K562 (cell line): ENCODE measurements around the gene RAI14. TPM values are rescaled to one million over a fixed set of nuclear protein-coding genes. Genes with fewer than 3 reads are reported as not detected.

Experiments
- BCL6 ChIP-seq: fragments of 250-450 bp; sonication (Bioruptor Pico); IDR thresholded peaks from 2 replicates; pipeline ENCODE4 v1.4.0; 2020
- CAMTA2 ChIP-seq: fragments of 250-450 bp; sonication (Bioruptor Pico); conservative IDR thresholded peaks from 2 replicates; pipeline ENCODE4 v1.5.1; 2022
- CBX3 ChIP-seq, 2 experiments: IDR thresholded peaks; 1 replicate in 1 of 2; 2 replicates in 1 of 2; pipeline ENCODE4 v1.6.1; 2012; ENCODE audit warnings: inconsistent platforms in 2 of 2, low read length in 2 of 2, borderline replicate concordance in 1 of 2, control low read depth in 1 of 2
- CUX1 ChIP-seq: fragments of 200-800 bp; sonication (Bioruptor generic); IDR thresholded peaks from 2 replicates; pipeline ENCODE4 v1.6.1; 2016; ENCODE audit warnings: missing genetic modification characterization, missing compliant biosample characterization
- MYBL2 ChIP-seq, 2 experiments: fragments of 450-650 bp in 1 of 2; sonication (generic) in 1 of 2; formaldehyde crosslinking in 1 of 2; IDR thresholded peaks; 2 replicates each; pipeline versions ENCODE4 v1.6.1 to v1.8.1; 2017 to 2022; ENCODE audit warnings: borderline replicate concordance in 1 of 2, inconsistent platforms in 1 of 2, low read depth in 1 of 2, mild to moderate bottlenecking in 1 of 2, missing genetic modification reagents in 1 of 2, moderate library complexity in 1 of 2
- NFXL1 ChIP-seq: fragments of 450-650 bp; formaldehyde crosslinking; IDR thresholded peaks from 2 replicates; pipeline ENCODE4 v1.4.0; 2021; ENCODE audit warnings: mild to moderate bottlenecking
- OTX1 ChIP-seq: fragments of 450-650 bp; formaldehyde crosslinking; IDR thresholded peaks from 2 replicates; pipeline ENCODE4 v1.4.0; 2022; ENCODE audit warnings: mild to moderate bottlenecking
- PML ChIP-seq: IDR thresholded peaks from 2 replicates; pipeline ENCODE4 v1.6.1; 2012; ENCODE audit warnings: low read length, inconsistent platforms
- SMAD1 ChIP-seq: fragments of 150-350 bp; IDR thresholded peaks from 2 replicates; pipeline ENCODE4 v1.6.1; 2014; ENCODE audit warnings: low read length, low read depth; ENCODE audit not compliant: partially characterized antibody
- SMARCA5 ChIP-seq: fragments of 450-650 bp; IDR thresholded peaks from 2 replicates; pipeline ENCODE4 v1.6.1; 2016
- TAF1 ChIP-seq: IDR thresholded peaks from 2 replicates; pipeline ENCODE4 v1.6.1; 2011; ENCODE audit warnings: mild to moderate bottlenecking, low read length, moderate library complexity; ENCODE audit not compliant: insufficient read depth, control insufficient read depth, severe bottlenecking; ENCODE audit errors: extremely low read depth
- ZNF311 ChIP-seq: fragments of 250-450 bp; sonication (Bioruptor Pico); IDR thresholded peaks from 2 replicates; pipeline ENCODE4 v1.4.0; 2020; ENCODE audit warnings: mild to moderate bottlenecking, moderate library complexity
- ZNF75A ChIP-seq: fragments of 450-650 bp; formaldehyde crosslinking; IDR thresholded peaks from 2 replicates; pipeline ENCODE4 v1.4.0; 2020; ENCODE audit warnings: mild to moderate bottlenecking
- polyA plus RNA-seq, 8 experiments: library from polyadenylated mRNA; depleted of rRNA in 4 of 8; stranded (reverse) in 5 of 8; unstranded in 3 of 8; fragments of >200 nt; fragmentation: Nextera tagmentation in 2 of 8; fragmentation: Illumina TruSeq in 1 of 8; extraction: Ambion mirVana in 2 of 8; extraction: Trizol in 1 of 8; gene quantifications; 2 replicates each; pipeline versions ENCODE4 v1.2.1 to v1.2.3, GENCODE V29; 2011 to 2014; ENCODE audit warnings: inconsistent platforms in 1 of 8, missing spikeins in 1 of 8
- total RNA-seq, 7 experiments: library from RNA; depleted of rRNA in 6 of 7; stranded (reverse); fragments of >200 nt in 6 of 7; fragmentation: Illumina TruSeq in 2 of 7; extraction: Trizol in 2 of 7; gene quantifications; 2 replicates each; pipeline versions ENCODE4 v1.2.1 to v1.2.3, GENCODE V29; 2011 to 2021; ENCODE audit warnings: low replicate concordance in 1 of 7
- TF ChIP-seq, protein P1 (sequence below): fragments of 450-650 bp; formaldehyde crosslinking; IDR thresholded peaks from 2 replicates; pipeline ENCODE4 v1.4.0; 2022; ENCODE audit warnings: missing genetic modification characterization
- TF ChIP-seq, protein P2 (sequence below): IDR thresholded peaks from 3 replicates; pipeline ENCODE4 v1.6.1; 2011; ENCODE audit warnings: borderline replicate concordance, mild to moderate bottlenecking, moderate library complexity; ENCODE audit not compliant: insufficient read length; ENCODE audit errors: extremely low read depth

The RAI14 gene
- total and polyA plus RNA-seq, 9 of the 15 experiments (the other 6 are each of a cell fraction or from before 2014, with no cell fraction given) = 11.3 to 82.5 (median 34.8) TPM

DNA sequence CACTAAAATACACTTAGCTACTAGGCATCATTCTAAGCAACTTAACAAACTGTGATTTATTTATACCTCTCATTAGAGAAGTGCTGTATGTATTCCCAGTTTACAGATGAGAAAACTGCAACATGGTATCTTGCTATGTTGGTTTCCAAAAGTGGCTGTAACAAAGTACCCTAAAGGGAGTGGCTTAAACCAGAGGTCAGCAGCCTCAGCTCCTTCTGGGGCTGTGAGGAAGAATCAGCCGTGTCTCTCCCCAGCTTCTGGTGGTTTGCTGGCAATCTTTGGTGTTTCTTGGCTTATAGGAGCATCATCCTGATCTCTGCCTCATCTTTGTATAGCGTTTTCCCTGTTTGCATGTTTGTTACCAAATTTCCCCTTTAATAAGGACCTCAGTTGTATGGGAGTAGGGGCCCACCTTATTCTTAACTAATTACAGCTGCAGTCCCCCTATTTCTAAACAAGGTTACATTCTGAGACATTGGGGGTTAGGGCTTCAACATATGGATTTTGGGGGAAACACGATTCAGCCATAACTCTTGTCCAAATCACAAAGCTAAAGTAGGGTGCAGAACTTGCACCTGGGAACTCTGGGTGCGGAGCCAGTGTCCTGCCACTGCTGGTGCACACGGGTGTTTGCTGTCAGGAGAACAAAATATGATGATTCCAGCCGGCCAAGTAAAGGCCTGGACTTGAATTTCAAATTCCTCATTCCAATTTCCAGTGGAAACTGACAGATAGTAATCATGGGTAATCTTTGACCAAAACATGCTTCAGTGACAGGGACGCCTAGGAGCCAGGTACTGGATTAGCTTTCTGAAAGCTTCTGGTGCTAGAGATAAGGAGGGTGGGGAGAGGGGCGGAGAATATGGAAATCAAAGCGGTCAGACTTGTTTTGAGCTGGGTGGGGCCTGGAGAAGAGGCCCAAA is 43.3 kb downstream of the RAI14 start (continued):
- TF ChIP-seq CUX1 (CRISPR knock-in tag) = no peak
- TF ChIP-seq, protein P1, sequence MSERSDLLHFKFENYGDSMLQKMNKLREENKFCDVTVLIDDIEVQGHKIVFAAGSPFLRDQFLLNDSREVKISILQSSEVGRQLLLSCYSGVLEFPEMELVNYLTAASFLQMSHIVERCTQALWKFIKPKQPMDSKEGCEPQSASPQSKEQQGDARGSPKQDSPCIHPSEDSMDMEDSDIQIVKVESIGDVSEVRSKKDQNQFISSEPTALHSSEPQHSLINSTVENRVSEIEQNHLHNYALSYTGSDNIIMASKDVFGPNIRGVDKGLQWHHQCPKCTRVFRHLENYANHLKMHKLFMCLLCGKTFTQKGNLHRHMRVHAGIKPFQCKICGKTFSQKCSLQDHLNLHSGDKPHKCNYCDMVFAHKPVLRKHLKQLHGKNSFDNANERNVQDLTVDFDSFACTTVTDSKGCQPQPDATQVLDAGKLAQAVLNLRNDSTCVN = peak; percentile 59; the same call in 1 of the 2 replicates
- TF ChIP-seq OTX1 (CRISPR knock-in tag) = 0 out of 2 replicates have a peak, but pooled peaks have one; percentile 68
- TF ChIP-seq MYBL2 (IDR thresholded peaks at IDR 0.05; ENCODE audit: low read depth) = peak; percentile 76; the same call in 1 of the 2 replicates
- no peak for TF ChIP-seq MYBL2 (CRISPR knock-in tag; IDR thresholded peaks at IDR 0.05; ENCODE audit: borderline replicate concordance)
- TF ChIP-seq ZNF75A (CRISPR knock-in tag) = no peak
- TF ChIP-seq, protein P2, sequence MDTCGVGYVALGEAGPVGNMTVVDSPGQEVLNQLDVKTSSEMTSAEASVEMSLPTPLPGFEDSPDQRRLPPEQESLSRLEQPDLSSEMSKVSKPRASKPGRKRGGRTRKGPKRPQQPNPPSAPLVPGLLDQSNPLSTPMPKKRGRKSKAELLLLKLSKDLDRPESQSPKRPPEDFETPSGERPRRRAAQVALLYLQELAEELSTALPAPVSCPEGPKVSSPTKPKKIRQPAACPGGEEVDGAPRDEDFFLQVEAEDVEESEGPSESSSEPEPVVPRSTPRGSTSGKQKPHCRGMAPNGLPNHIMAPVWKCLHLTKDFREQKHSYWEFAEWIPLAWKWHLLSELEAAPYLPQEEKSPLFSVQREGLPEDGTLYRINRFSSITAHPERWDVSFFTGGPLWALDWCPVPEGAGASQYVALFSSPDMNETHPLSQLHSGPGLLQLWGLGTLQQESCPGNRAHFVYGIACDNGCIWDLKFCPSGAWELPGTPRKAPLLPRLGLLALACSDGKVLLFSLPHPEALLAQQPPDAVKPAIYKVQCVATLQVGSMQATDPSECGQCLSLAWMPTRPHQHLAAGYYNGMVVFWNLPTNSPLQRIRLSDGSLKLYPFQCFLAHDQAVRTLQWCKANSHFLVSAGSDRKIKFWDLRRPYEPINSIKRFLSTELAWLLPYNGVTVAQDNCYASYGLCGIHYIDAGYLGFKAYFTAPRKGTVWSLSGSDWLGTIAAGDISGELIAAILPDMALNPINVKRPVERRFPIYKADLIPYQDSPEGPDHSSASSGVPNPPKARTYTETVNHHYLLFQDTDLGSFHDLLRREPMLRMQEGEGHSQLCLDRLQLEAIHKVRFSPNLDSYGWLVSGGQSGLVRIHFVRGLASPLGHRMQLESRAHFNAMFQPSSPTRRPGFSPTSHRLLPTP = no peak
- TF ChIP-seq PML = peak; percentile 99
- peak; percentile 90 for TF ChIP-seq SMAD1
- TF ChIP-seq TAF1 = peak; percentile 53
- peak; percentile 59; the same call in 1 of the 2 replicates for TF ChIP-seq ZNF311 (CRISPR knock-in tag)
- peak; percentile 37; the same call in 1 of the 2 replicates for TF ChIP-seq NFXL1 (CRISPR knock-in tag)
- TF ChIP-seq CBX3 (IDR thresholded peaks at IDR 0.05; ENCODE audit: borderline replicate concordance in 1 of 2, low read length in 2 of 2) = peak in 1 of 2 experiments; percentile 12; a peak in 1 of 3 replicates
- no peak for TF ChIP-seq BCL6 (CRISPR knock-in tag)
- TF ChIP-seq SMARCA5 = peak; percentile 75; the same call in 1 of the 2 replicates
- TF ChIP-seq CAMTA2 (CRISPR knock-in tag) = no peak
